Measurements from ENCODE around the gene F11R.
A peak's percentile ranks its signal among the peaks of the same experiment; 100 is the strongest.
"Not testable (repeated sequence)": the region's sequence is repeated elsewhere in the genome, so short reads cannot be mapped to it uniquely, and the experiment has no call there.

F11R gene

GRCh38 chr1:160996178-160996577 is 24.8 kb downstream of the F11R start:
- Histone ChIP-seq H2AFZ (ENCODE audit: low read depth, low read length) (no peak overlapping the region), H3K4me3 (ENCODE audit: low read length) (no peak overlapping the region), H3K36me3 (ENCODE audit: insufficient read depth, low read length) (no peaks in the 10 kb centered on the region), H3K27me3 (ENCODE audit: insufficient read depth, low read length) (no peaks in the 10 kb centered on the region), H3K9me3 (ENCODE audit: low read length) (no peaks in the 10 kb centered on the region), H3K4me1 (ENCODE audit: insufficient read depth, low read length) (no peaks in the 10 kb centered on the region)

DNA sequence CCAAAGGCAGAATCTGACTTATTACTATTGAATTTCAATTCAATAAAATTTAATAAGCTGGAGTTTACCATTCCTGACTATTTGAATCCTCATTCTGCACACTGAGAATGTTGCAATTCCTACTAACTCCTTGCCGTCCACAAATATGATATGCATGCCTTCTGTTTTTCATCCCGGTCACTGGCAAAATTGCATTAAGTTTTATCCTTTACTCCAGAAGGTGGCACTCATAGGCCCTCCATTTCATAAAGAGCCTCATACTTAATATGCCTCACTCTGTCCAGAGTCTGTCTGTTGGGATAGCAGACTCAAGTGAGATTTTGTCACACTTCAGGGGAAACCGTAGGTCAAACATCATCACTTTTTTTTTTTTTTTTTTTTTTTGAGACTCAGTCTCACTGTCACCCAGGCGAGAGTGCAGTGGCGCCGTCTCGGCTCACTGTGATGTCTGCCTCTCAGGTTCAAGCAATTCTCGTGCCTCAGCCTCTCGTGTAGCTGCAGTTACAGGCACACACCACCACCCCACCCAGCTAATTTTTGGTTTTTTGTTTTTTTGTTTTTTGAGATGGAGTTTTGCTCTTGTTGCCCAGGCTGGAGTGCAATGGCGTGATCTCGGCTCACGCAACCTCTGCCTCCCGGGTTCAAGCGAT is 27.3 kb downstream of the F11R start:
- H2AFZ ChIP-seq (ENCODE audit: low read depth, low read length) = no peak overlapping the region
- H3K36me3 ChIP-seq (ENCODE audit: insufficient read depth, low read length) = no peaks in the 10 kb centered on the region
- H3K9me3 ChIP-seq (ENCODE audit: low read length) = no peaks in the 10 kb centered on the region
- H3K4me3 ChIP-seq (ENCODE audit: low read length) = no peak overlapping the region
- no peaks in the 10 kb centered on the region for H3K4me1 ChIP-seq (ENCODE audit: insufficient read depth, low read length)
- no peaks in the 10 kb centered on the region for H3K27me3 ChIP-seq (ENCODE audit: insufficient read depth, low read length)

DNA sequence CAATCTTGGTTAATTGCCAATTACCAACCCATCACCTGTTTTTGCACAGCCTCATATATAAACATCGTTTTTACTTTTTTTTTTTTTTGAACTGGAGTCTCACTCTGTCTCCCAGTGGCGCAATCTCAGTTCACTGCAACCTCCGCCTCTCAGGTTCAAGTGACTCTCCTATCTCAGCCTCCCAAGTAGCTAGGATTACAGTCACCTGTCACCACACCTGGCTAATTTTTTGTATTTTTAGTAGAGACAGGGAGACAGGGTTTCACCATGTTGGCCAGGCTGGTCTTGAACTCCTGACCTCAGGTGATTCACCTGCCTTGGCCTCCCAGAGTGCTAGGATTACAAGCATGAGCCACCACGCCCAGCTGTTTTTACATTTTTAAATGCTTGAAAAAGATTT is 28.9 kb downstream of the F11R start:
- H3K36me3 ChIP-seq (ENCODE audit: insufficient read depth, low read length); H2AFZ ChIP-seq (ENCODE audit: low read depth, low read length); H3K9me3 ChIP-seq (ENCODE audit: low read length); H3K4me1 ChIP-seq (ENCODE audit: insufficient read depth, low read length); H3K27me3 ChIP-seq (ENCODE audit: insufficient read depth, low read length); H3K4me3 ChIP-seq (ENCODE audit: low read length): not testable (repeated sequence)

- H3K27me3 ChIP-seq (ENCODE audit: insufficient read depth, low read length) = peaks cover 10% of the 10 kb centered on the region
- no peak overlapping the region for H3K4me3 ChIP-seq (ENCODE audit: low read length)
- no peaks in the 10 kb centered on the region for H3K36me3 ChIP-seq (ENCODE audit: insufficient read depth, low read length)
- no peaks in the 10 kb centered on the region for H3K4me1 ChIP-seq (ENCODE audit: insufficient read depth, low read length)
- no peaks in the 10 kb centered on the region for H3K9me3 ChIP-seq (ENCODE audit: low read length)
- H2AFZ ChIP-seq (ENCODE audit: low read depth, low read length) = no peak overlapping the region
Measured at GRCh38 chr1:160987359-160988050, 33.4 kb downstream of the F11R start.

DNA sequence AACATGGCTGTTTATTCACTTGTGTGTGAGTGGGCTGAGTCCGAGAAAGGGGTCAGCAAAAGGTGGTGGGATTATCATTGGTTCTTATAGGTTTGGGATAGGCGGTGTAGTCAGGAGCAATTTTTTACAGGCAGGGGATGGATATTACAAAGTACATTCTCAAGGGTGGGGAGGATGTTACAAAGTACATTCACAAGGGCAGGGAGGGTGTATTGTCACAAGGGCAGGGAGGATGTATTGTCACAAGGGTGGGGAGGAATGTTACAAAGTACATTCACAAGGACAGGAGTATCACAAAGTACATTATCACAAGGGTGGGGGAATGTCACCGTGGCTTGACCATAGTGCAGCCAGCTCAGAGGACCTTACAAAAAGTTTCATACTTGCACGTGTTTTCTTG is 35.2 kb downstream of the F11R start:
- Histone ChIP-seq H3K36me3 (ENCODE audit: insufficient read depth, low read length) (no peaks in the 10 kb centered on the region), H3K4me1 (ENCODE audit: insufficient read depth, low read length) (no peaks in the 10 kb centered on the region), H2AFZ (ENCODE audit: low read depth, low read length) (no peak overlapping the region), H3K27me3 (ENCODE audit: insufficient read depth, low read length) (peaks cover 25% of the 10 kb centered on the region), H3K9me3 (ENCODE audit: low read length) (no peaks in the 10 kb centered on the region), H3K4me3 (ENCODE audit: low read length) (no peak overlapping the region)

- no peaks in the 10 kb centered on the region for H3K4me1 ChIP-seq (ENCODE audit: insufficient read depth, low read length)
- no peaks in the 10 kb centered on the region for H3K36me3 ChIP-seq (ENCODE audit: insufficient read depth, low read length)
- peak overlapping the region; percentile 13 for H3K4me3 ChIP-seq (ENCODE audit: low read length)
- H2AFZ ChIP-seq (ENCODE audit: low read depth, low read length) = no peak overlapping the region
- no peaks in the 10 kb centered on the region for H3K9me3 ChIP-seq (ENCODE audit: low read length)
- H3K27me3 ChIP-seq (ENCODE audit: insufficient read depth, low read length) = peaks cover 23% of the 10 kb centered on the region
Measured at GRCh38 chr1:160981584-160982411, 39.2 kb downstream of the F11R start.

DNA sequence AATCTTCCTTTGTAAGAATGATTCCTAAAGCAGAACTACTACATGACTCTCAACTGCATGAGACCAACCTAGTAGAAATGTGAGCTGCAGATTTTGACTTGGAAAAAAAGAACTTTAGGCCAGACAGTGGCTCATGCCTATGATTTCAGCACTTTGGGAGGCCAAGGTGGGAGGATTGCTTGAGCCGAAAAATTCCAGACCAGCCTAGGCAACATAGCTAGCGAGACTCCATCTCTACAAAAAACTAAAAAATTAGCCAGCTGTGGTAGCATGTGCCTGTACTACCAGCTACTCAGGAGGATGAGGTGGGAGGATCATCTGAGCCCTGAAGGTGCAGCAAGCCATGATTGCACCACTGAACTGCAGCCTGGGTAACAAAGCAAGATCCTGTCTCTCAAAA is 41.7 kb downstream of the F11R start:
- no peaks in the 10 kb centered on the region for H3K36me3 ChIP-seq (ENCODE audit: insufficient read depth, low read length)
- H3K4me1 ChIP-seq (ENCODE audit: insufficient read depth, low read length) = no peaks in the 10 kb centered on the region
- no peak overlapping the region for H2AFZ ChIP-seq (ENCODE audit: low read depth, low read length)
- H3K27me3 ChIP-seq (ENCODE audit: insufficient read depth, low read length) = peaks cover 23% of the 10 kb centered on the region
- H3K9me3 ChIP-seq (ENCODE audit: low read length) = no peaks in the 10 kb centered on the region
- H3K4me3 ChIP-seq (ENCODE audit: low read length) = no peak overlapping the region

DNA sequence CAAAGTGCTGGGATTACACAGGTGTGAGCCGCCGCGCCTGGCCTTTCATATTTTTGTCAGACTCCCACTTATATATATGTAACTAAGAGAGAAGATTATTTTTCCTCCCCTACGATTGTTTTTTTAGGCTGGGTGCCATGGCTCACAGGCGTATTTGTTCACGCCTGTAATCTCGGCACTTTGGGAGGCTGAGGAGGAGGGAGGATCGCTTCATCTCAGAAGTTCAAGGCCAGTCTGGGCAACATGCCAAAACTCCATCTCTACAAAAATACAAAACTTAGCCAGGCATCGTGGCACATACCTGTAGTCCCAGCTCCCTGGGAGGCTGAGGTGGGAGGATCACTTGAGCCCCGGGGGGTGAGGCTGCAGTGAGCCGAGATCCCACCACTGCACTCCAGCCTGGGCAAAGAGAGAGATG is 42.4 kb downstream of the F11R start:
- Histone ChIP-seq H3K27me3 (ENCODE audit: insufficient read depth, low read length) (peaks cover 23% of the 10 kb centered on the region), H3K4me1 (ENCODE audit: insufficient read depth, low read length) (no peaks in the 10 kb centered on the region), H3K9me3 (ENCODE audit: low read length) (no peaks in the 10 kb centered on the region)

DNA sequence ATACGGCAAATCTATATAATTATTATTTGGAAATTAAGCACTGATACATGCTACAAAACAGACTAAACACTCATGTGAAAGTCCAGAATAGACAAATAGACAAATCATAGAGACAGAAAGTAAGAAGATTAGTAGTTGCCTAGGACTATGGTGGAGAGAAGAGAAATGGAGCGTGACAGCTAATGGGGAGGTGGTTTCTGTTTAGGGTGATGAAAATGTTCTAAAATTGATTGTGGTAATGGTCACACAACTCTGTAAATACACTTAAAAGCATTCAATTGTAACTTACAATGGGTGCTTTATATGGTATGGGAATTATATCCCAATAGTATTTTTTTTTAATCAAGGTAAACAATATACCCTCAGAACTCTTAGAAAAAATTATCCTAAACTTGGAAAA is 45.9 kb downstream of the F11R start:
- H2AFZ ChIP-seq (ENCODE audit: low read depth, low read length) = no peak overlapping the region
- H3K4me1 ChIP-seq (ENCODE audit: insufficient read depth, low read length) = peaks cover 18% of the 10 kb centered on the region
- H3K4me3 ChIP-seq (ENCODE audit: low read length) = no peak overlapping the region
- H3K9me3 ChIP-seq (ENCODE audit: low read length) = no peaks in the 10 kb centered on the region
- H3K36me3 ChIP-seq (ENCODE audit: insufficient read depth, low read length) = no peaks in the 10 kb centered on the region
- no peaks in the 10 kb centered on the region for H3K27me3 ChIP-seq (ENCODE audit: insufficient read depth, low read length)

More for the DNA sequence above, 42.4 kb downstream of the F11R start:
- no peaks in the 10 kb centered on the region for H3K36me3 ChIP-seq (ENCODE audit: insufficient read depth, low read length)
- H3K4me3 ChIP-seq (ENCODE audit: low read length) = no peak overlapping the region
- no peak overlapping the region for H2AFZ ChIP-seq (ENCODE audit: low read depth, low read length)

DNA sequence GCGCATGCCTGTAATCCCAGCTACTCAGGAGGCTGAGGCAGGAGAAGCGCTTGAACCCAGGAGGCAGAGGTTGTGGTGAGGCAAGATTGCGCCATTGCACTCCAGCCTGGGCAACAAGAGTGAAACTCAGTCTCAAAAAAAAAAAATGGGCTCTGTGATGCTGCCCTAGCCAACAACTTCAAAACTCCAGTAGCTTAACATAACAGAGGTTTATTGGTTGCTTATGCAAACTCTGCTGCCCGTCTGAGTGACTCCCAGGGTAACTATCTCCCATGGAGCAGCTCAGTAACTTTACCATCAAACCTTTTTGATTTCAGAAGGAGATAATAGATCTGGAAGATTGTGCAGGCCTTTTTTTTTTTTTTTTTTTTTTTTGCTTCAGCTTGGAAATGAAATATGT is 47.5 kb downstream of the F11R start:
- no peaks in the 10 kb centered on the region for H3K36me3 ChIP-seq (ENCODE audit: insufficient read depth, low read length)
- no peaks in the 10 kb centered on the region for H3K27me3 ChIP-seq (ENCODE audit: insufficient read depth, low read length)
- H2AFZ ChIP-seq (ENCODE audit: low read depth, low read length) = no peak overlapping the region
- no peaks in the 10 kb centered on the region for H3K9me3 ChIP-seq (ENCODE audit: low read length)
- H3K4me3 ChIP-seq (ENCODE audit: low read length) = no peak overlapping the region
- peaks cover 18% of the 10 kb centered on the region for H3K4me1 ChIP-seq (ENCODE audit: insufficient read depth, low read length)

- H2AFZ ChIP-seq (ENCODE audit: low read depth, low read length) = no peak overlapping the region
- no peaks in the 10 kb centered on the region for H3K36me3 ChIP-seq (ENCODE audit: insufficient read depth, low read length)
- no peaks in the 10 kb centered on the region for H3K27me3 ChIP-seq (ENCODE audit: insufficient read depth, low read length)
- H3K4me1 ChIP-seq (ENCODE audit: insufficient read depth, low read length) = peaks cover 18% of the 10 kb centered on the region
- H3K4me3 ChIP-seq (ENCODE audit: low read length) = no peak overlapping the region
- no peaks in the 10 kb centered on the region for H3K9me3 ChIP-seq (ENCODE audit: low read length)
Measured at GRCh38 chr1:160972939-160973338, 48.0 kb downstream of the F11R start.

DNA sequence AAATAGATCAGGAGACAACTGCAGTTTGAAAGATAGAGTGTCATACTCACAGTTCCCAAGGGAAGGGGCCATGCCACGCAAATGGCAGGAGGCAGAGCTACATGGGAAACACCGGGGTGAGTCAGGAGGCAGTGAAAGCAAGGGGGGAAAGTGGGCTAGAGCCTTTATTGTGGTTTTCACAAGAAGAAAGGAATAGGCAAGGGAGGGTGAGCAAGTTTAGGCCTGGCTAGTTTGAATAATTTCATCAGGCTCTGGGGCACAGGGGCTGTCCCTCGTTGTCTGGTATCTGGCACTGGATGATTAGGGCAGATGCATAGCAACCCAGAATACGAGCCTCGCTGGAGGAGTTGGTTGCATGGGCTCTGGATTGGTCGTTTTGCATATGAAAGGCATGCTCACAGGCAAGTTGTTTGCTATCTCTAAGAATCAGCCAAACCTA is 49.3 kb downstream of the F11R start:
- Histone ChIP-seq H3K4me1 (ENCODE audit: insufficient read depth, low read length) (peaks cover 18% of the 10 kb centered on the region), H3K9me3 (ENCODE audit: low read length) (no peaks in the 10 kb centered on the region), H3K4me3 (ENCODE audit: low read length) (no peak overlapping the region), H2AFZ (ENCODE audit: low read depth, low read length) (no peak overlapping the region), H3K27me3 (ENCODE audit: insufficient read depth, low read length) (no peaks in the 10 kb centered on the region), H3K36me3 (ENCODE audit: insufficient read depth, low read length) (no peaks in the 10 kb centered on the region)

DNA sequence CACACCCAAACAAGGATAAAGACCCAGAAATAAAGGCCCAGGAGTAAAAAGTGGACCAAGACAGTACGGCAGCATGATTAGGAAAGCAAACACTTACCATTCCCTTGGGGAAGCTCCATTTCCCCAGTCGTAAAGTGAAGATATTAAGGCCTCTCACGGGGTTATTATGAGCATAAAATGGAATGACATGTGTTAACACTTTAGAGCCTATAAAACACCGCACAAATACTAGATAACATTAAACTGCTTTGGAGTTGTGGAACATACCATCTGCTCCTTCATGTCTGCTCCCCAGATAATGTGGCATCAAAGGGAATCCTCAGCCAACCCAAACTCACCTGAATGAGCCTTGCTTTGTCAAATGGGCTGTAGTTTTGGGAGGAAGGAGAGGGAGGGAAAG is 57.4 kb downstream of the F11R start:
- no peaks in the 10 kb centered on the region for H3K27me3 ChIP-seq (ENCODE audit: insufficient read depth, low read length)
- H2AFZ ChIP-seq (ENCODE audit: low read depth, low read length) = no peak overlapping the region
- no peak overlapping the region for H3K4me3 ChIP-seq (ENCODE audit: low read length)
- H3K4me1 ChIP-seq (ENCODE audit: insufficient read depth, low read length) = no peaks in the 10 kb centered on the region
- no peaks in the 10 kb centered on the region for H3K36me3 ChIP-seq (ENCODE audit: insufficient read depth, low read length)
- no peaks in the 10 kb centered on the region for H3K9me3 ChIP-seq (ENCODE audit: low read length)
